HG02588 (cell line): ENCODE results near the gene GTF2F2.
"Not testable (repeated sequence)": the region's sequence is repeated elsewhere in the genome, so short reads cannot be mapped to it uniquely, and the experiment has no call there.

Source experiments
- ATAC-seq: cut with Tn5 transposase; IDR thresholded peaks from one replicate; pipeline ENCODE4 v1.9.1; 2021; ENCODE audit warnings: mild to moderate bottlenecking, moderate library complexity; ENCODE audit not compliant: unreplicated experiment

Gene GTF2F2

GRCh38 chr13:45298550-45298949 lies 178.2 kb downstream of the GTF2F2 start:
- ATAC-seq: not testable (repeated sequence)

- ATAC-seq: no peak
Observed at GRCh38 chr13:45299194-45299593, 178.9 kb downstream of the GTF2F2 start.

GRCh38 chr13:45300190-45300985 lies 180.1 kb downstream of the GTF2F2 start:
- ATAC-seq: no peak

- ATAC-seq: no peak
Observed at GRCh38 chr13:45301263-45301662, 181.0 kb downstream of the GTF2F2 start.

DNA sequence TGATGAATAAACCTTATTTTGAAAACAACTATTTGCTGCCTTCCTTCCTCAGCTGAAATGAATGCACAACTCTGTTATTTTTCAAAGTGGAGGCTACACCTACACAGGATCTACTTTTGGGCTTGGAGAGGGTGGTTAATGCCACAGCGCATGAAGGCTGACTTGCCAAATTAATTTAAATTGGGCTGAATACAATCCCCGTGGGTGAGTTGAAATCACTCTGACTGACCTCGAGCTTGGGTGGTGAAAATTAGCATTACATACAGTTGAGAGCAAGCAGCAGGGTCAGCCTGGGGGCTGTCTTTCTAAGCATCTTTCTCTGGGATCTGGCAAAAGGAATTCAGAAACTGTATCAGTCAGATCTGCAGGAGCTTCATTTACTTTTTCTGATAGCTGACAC lies 182.2 kb downstream of the GTF2F2 start:
- ATAC-seq: no peak

DNA sequence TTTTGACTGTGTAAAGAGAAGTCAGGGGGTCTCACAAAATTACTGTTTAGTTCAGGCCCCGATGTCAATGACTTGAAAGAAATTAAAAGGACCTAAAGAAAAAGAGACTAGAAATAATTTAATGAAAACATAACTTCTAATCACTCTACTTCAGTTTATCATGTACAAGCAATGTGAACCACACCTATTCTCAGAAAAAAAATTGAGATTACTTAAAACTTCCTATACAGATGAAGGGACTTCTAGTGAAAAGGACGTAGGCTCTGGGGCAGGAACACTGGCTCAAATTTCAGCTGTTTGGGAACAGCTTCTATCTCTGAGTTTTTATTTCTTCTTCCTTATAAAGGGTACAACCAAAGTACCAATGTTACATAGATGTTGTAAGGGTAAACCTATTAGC lies 182.7 kb downstream of the GTF2F2 start:
- no peak for ATAC-seq

DNA sequence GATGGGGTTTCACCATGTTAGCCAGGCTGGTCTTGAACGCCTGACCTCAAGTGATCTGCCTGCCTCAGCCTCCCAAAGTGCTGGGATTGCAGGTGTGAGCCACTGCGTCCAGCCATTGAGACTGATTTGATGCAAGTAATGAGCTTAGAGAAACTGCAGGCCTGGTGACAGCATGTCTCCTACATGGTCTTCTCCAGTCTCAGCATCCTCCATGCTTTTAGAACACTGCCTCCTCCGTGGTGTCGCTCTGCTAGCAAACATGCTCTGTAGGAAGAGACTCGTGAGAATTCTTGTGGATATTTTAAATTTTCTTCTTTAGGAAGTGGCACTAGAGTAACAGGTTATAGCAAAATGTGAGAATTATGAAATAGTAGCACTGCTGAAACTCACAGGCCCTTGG lies 183.6 kb downstream of the GTF2F2 start:
- ATAC-seq: no peak

DNA sequence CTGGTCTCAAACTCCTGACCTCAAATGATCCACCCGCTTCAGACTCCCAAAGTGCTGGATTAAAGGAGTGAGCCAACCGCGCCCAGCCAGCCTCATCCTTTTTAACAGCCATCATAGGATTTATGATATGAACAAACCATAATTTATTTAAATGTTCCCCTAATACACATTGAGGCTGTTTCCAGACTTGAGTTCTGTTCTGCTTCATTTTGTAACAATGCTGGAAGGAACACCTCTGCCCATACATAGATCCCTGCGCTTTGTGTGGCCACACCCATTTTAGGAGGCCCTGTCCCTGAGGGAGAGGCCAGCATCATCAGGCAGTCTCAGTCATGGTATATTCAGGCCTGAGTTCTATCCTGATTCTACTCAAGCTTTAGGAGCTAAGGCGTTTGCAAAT lies 184.8 kb downstream of the GTF2F2 start:
- no peak for ATAC-seq

- no peak for ATAC-seq
Observed at GRCh38 chr13:45306966-45307365, 186.7 kb downstream of the GTF2F2 start.

GRCh38 chr13:45310341-45311131 lies 190.2 kb downstream of the GTF2F2 start:
- ATAC-seq: no peak

GRCh38 chr13:45314822-45315221 lies 194.5 kb downstream of the GTF2F2 start:
- ATAC-seq: no peak

DNA sequence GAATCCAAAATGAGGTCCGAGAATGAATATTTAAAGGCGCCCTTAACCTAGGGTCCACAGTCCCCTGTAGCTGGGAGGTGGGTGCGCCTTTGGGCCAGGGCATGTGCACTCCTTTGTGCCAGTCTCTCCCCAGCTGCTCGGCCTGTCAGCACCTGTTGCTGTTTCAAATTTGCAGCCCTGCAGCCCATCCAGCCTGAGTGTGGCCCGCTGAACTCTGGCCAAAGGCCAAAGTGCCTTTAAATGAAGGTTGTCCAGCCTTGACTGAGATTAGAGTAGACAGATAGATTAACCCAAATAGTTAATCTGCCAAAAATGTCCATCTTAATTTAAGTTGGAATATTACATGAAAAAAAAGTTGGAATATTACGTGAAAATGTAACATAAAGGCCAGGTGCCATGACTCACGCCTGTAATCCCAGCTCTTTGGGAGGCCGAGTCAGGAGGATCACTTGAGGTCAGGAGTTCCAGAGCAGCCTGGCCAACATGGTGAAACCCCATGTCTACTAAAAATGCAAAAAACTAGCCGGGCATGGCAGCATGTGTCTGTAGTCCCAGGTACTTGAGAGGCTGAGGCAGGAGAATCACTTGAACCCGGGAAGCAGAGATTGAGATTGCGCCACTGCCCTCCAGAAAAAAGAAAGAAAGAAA lies 195.3 kb downstream of the GTF2F2 start:
- no peak for ATAC-seq

GRCh38 chr13:45316338-45316737 lies 196.0 kb downstream of the GTF2F2 start:
- ATAC-seq: no peak

DNA sequence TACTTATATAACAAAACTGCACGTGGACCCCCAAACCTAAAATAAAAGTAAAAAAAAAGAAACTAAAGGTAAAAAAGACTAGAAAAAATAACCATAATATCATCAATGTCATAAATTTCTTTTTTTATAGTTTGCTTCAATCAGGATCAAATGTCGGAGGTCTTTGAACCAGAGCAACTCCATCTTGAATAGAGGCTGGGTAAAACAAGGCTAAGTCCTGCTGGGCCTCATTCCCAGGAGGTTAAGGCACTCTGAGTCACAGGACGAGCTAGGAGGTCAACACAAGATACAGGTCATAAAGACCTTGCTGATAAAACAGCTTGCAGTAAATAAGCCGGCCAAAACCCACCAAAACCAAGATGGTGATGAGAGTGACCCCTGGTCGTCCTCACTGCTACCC lies 196.7 kb downstream of the GTF2F2 start:
- ATAC-seq: no peak

- ATAC-seq: no peak
Observed at GRCh38 chr13:45320876-45321629, 200.7 kb downstream of the GTF2F2 start.

GRCh38 chr13:45325806-45326205 lies 205.5 kb downstream of the GTF2F2 start:
- ATAC-seq: no peak

GRCh38 chr13:45327253-45327955 lies 207.1 kb downstream of the GTF2F2 start:
- no peak for ATAC-seq

GRCh38 chr13:45328661-45329111 lies 208.4 kb downstream of the GTF2F2 start:
- ATAC-seq: no peak

DNA sequence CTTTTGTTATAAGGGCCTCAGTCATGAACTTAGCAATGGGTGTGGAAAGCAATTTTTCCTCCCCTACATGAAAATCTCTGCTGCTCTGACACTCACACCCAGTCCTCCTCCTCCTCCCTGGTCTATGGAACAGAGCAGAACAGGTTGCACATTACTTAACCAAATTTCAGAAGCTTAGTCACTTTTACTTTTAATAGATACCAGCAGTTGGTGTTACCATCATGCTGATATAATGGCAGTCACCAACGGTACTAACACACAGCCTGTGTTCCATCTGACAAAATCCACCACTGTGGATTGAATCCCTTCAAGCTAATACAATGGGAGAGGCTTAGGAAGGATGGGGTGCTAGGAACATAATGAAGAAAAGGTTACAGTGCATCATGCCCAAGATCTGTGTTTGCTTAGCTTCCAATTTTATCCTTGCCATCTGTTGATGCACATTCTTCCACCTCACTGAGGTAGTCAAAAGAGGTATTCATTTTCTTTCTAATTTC lies 210.9 kb downstream of the GTF2F2 start:
- no peak for ATAC-seq

- ATAC-seq: no peak
Observed at GRCh38 chr13:45331692-45332035, 211.4 kb downstream of the GTF2F2 start.
